NCI-H146 (cell line): ENCODE data around the gene CD180.

Experiments used
- DNase-seq: peaks from one replicate; lab custom pipeline; 2025; lab: John Stamatoyannopoulos, UW

Gene CD180

GRCh38 chr5:67211926-67212325 is 15.3 kb upstream of the CD180 start:
- DNase-seq: no peak

GRCh38 chr5:67209141-67209771 is 12.7 kb upstream of the CD180 start:
- peak; percentile 76 for DNase-seq

- no peak for DNase-seq
These were observed 11.8 kb upstream of the CD180 start for GRCh38 chr5:67208403-67208802.

- DNase-seq: no peak
These were observed 10.3 kb upstream of the CD180 start for GRCh38 chr5:67206929-67207328.

GRCh38 chr5:67206461-67206860 is 9.9 kb upstream of the CD180 start:
- DNase-seq: no peak

GRCh38 chr5:67205981-67206380 is 9.4 kb upstream of the CD180 start:
- DNase-seq: no peak

DNA sequence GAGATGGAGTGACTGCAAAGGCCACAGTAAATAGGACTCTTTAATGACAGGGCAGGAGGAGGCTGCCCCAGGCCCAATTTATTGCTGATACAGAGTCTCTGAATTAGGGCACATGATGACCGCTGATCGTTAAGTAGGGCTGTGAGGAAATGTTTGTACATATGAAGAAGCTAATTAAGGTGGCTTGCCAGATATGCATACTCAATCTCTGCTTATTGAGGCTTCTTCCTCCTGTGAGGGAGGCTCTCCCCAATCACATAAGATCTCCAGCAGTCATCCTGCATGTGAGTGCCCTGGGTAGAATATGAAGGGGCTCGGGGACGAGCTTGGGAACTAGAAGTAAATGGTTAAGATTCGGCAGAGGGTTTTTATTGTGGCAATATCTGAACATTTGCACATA is 8.2 kb upstream of the CD180 start:
- DNase-seq: no peak

GRCh38 chr5:67203701-67204074 is 7.1 kb upstream of the CD180 start:
- DNase-seq: no peak

GRCh38 chr5:67202828-67203227 is 6.2 kb upstream of the CD180 start:
- DNase-seq: no peak

DNA sequence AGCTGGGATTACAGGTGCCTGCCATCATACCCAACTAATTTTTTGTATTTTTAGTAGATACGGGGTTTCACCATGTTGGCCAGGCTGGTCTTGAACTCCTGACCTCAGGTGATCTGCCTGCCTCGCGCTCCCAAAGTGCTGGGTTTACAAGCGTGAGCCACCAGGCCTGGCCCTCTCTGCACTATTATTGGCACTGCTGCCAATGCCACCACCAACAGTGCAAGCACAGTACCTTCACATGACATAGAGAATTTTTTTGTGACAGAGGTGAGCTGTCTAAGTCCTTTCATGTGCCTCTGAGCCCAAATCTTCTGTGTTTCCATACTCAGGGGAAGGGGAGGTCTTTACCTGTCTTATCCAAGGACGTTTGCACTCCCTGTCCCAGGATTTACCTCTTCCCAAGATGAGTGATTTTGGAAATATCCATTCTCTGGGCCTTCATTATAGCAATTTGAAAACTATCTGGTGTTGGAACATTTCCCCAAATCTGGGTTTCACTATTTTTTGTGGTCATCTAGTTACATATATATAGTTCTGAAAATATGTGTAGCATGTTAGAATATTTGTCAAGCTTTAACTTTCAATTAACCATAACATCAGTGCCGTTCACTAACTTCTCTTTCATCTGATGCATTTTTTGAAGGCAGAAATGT is 5.4 kb upstream of the CD180 start:
- no peak for DNase-seq

DNA sequence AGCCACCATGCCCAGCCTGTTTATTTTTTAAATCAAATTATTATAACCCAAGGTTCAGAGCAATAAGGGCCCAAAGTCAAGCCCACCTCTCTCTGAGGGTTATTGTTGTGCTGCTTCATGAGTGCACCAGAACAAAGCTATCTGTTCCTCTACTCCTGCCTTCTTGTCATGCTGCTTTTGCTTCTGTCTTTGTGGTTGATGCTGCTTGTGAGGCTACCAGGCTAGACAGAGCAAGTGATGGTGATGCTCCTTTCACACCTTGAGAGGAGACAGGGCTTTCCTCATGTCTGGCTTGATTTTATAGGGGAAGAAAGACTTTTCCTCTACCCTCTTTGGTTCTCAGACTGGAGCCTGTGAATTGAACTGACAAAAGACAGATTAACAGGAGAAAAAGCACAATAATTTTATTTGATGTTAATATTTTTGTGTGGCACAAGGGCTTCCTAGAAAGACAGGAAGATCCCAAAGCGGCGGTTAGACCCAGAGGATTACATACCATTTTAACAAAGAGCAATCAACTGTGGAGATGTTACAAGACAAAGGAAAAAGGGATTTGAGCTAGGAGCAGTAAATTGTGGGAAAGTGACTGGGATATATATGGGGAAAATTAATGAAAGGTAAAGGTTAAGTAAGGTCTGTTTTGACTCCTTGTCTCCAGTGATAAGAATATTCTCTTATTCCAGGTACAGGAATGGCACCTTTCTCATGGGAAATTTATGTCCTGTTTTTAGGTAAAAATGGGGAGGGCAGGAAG is 4.4 kb upstream of the CD180 start:
- no peak for DNase-seq

GRCh38 chr5:67199859-67200258 is 3.3 kb upstream of the CD180 start:
- no peak for DNase-seq

- DNase-seq: no peak
These were observed 2.3 kb upstream of the CD180 start for GRCh38 chr5:67198917-67199316.

GRCh38 chr5:67197536-67197935 is 937 bp upstream of the CD180 start:
- DNase-seq: no peak

GRCh38 chr5:67195406-67196275 is 958 bp downstream of the CD180 start:
- no peak for DNase-seq

DNA sequence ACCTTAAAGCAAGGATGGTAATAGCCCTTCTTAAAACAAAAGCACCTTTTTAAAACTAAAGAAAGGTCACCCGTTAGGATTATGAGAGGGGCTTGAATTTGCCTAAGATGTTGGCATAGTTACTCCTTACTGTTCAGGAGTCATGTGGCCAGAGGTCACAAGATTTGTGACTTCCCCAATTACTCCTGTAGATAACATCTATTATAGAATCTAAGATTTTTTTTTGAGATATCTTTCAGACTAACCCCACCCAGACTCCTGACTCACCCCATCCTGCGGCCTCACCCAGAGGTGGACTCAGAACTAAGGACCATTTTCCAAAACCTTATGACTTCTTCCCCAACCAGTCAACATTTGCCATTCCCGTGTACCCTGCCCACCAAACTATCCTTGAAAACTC is 2.4 kb downstream of the CD180 start:
- DNase-seq: no peak

DNA sequence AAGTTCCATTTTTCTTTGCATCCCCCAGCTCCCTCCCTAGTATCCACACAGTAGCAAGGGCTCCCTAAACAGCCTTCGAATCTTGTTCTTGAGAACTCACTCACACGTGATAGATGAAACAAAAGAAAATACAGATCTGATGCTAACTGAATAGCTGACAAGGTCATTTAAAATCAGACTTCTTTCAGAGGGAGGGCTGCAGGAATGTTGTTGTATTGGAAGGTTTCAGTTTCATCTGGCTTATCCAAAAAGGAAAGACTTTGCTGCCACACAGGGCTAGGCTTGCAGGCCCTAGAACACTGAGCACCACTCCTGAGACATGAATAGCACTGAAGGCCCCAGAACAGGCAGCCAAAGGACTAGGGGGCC is 3.2 kb downstream of the CD180 start:
- no peak for DNase-seq

DNA sequence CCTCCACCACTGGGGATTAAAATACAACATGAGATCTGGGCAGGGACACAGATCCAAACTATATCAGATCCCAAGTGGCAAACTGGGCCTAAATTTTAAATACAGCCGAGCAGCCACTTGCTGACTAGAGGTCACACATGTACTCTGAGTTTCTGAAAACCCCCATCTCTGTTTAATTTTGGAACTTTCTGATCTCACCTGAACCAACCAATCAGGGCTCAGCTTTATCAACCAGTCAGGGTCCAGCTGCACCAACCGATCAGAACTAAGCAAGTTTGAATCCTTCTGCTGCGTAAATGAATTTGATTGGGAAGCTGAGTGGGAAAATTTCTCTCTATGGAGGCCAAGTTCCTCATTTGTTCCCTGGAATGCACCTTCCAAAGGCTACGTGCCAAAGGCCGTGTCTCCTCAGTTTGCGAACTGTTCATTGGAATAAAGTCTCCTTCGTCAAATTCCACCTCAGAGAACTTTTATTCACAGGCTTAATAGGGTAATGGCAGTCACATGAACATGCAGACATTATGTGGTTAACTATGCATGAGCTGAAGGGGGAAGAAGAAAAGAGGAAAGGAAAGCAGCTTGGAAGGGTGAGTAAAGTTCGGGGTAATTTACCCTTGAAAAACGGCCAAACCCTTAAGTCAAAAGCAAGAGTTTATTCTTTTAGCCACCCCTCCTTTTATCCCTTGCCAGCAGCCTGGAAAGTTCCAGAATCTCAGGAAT is 3.7 kb downstream of the CD180 start:
- DNase-seq: no peak

- DNase-seq: no peak
These were observed 5.7 kb downstream of the CD180 start for GRCh38 chr5:67190861-67191260.

DNA sequence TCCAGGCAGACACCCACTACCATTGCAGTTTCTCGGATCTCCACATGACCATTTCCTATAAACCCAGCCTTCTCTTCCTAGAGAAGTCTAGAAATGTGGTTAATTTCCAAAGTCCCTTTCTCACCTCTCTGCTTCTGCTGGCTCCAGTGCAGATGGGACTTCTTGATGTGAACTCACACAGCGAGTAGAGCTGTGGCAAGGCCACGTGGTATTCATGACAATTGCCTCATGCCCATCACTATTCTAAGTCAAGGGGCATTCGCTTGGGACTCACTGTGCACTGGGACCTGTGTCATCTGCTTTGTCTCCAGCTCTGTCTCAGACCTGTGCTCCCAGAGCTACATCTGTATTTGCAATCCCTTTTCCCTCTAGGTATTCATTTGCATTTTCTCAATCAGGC is 6.2 kb downstream of the CD180 start:
- DNase-seq: no peak

GRCh38 chr5:67189931-67190330 is 6.7 kb downstream of the CD180 start:
- no peak for DNase-seq

DNA sequence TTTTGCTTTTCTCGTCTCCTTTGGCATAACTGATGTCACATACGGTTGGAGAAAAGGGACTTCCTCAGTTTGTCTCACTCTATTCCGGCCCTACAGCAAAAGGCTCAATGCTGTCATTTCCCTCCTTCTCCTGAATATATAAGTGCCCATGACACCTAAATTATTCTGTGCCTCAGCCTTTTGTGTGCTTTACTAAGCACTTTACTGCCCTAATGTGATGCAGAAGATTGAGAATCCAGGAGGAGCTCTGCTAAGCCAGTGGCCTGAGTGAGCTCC is 7.6 kb downstream of the CD180 start:
- DNase-seq: no peak
